PFSK-1 (cell line): ENCODE measurements around the gene RPA3.

Source experiments
- FOXP2 ChIP-seq: optimal IDR thresholded peaks from 2 replicates; pipeline ENCODE3; 2011; ENCODE audit warnings: borderline replicate concordance, control low read depth, inconsistent platforms; ENCODE audit not compliant: insufficient read depth; ENCODE audit errors: extremely low read length, extremely low read depth
- POLR2AphosphoS5 ChIP-seq: IDR thresholded peaks from 2 replicates; pipeline ENCODE4 v1.6.1; 2012; ENCODE audit warnings: low read depth, mild to moderate bottlenecking, control low read depth, low read length, moderate library complexity
- REST ChIP-seq, 2 experiments: IDR thresholded peaks; 2 replicates each; pipeline versions ENCODE4 v1.6.1 to v1.8.0; 2011 to 2012; ENCODE audit warnings: low read depth in 2 of 2, low read length in 2 of 2, control low read depth in 1 of 2, inconsistent platforms in 1 of 2, mild to moderate bottlenecking in 1 of 2, moderate library complexity in 1 of 2; ENCODE audit not compliant: insufficient read depth in 1 of 2
- SIN3A ChIP-seq: IDR thresholded peaks from 2 replicates; pipeline ENCODE4 v1.6.1; 2012; ENCODE audit warnings: mild to moderate bottlenecking, low read length, moderate library complexity, borderline replicate concordance; ENCODE audit not compliant: insufficient read depth
- TAF1 ChIP-seq: IDR thresholded peaks from 2 replicates; pipeline ENCODE4 v1.6.1; 2012; ENCODE audit warnings: low read length, control low read depth, borderline replicate concordance; ENCODE audit not compliant: insufficient read depth

GRCh38 chr7:7651479-7651878 lies 66.9 kb downstream of the RPA3 start:
- no peak for TF ChIP-seq TAF1
- TF ChIP-seq POLR2AphosphoS5, result no peak
- TF ChIP-seq FOXP2, result no peak
- no peak for TF ChIP-seq REST (IDR thresholded peaks at IDR 0.05; ENCODE audit: insufficient read depth in 1 of 2, low read depth in 2 of 2, low read length in 2 of 2)
- TF ChIP-seq SIN3A, result no peak
